H1 (cell line): ENCODE results near the gene NKAPD1.

ENCODE experiments used
- EP300 ChIP-seq, 2 experiments: IDR thresholded peaks; 1 replicate in 1 of 2; 2 replicates in 1 of 2; pipeline ENCODE4 v1.6.1; 2011 to 2012; ENCODE audit warnings: low read depth in 2 of 2, low read length in 2 of 2, mild to moderate bottlenecking in 2 of 2, borderline replicate concordance in 1 of 2, inconsistent platforms in 1 of 2, moderate library complexity in 1 of 2
- EZH2 ChIP-seq: fragments of 200-600 bp; sonication (generic); IDR thresholded peaks from 2 replicates; pipeline ENCODE4 v1.7.1; 2012; ENCODE audit warnings: low read depth, mild to moderate bottlenecking, moderate library complexity, low read length, inconsistent platforms; ENCODE audit not compliant: severe bottlenecking
- JUND ChIP-seq: IDR thresholded peaks from 2 replicates; pipeline ENCODE4 v1.6.1; 2011; ENCODE audit warnings: mild to moderate bottlenecking, improper control_type of control experiment, low read length
- MAX ChIP-seq: IDR thresholded peaks from 2 replicates; pipeline ENCODE4 v1.6.1; 2012; ENCODE audit warnings: inconsistent platforms
- POLR2A ChIP-seq, 2 experiments: IDR thresholded peaks; 1 replicate in 1 of 2; 2 replicates in 1 of 2; pipeline ENCODE4 v1.6.1; 2011; ENCODE audit warnings: low read depth in 2 of 2, low read length in 2 of 2, mild to moderate bottlenecking in 2 of 2; ENCODE audit errors: control extremely low read depth in 1 of 2
- SIN3A ChIP-seq, 2 experiments: IDR thresholded peaks in 1 of 2; conservative IDR thresholded peaks in 1 of 2; 2 replicates each; pipeline ENCODE4 v1.6.1; 2011 to 2012; ENCODE audit warnings: low read length in 2 of 2, improper control_type of control experiment in 1 of 2, low read depth in 1 of 2, mild to moderate bottlenecking in 1 of 2
- SP2 ChIP-seq: IDR thresholded peaks from 2 replicates; pipeline ENCODE4 v1.6.1; 2012; ENCODE audit warnings: mild to moderate bottlenecking, low read length, inconsistent platforms
- TEAD4 ChIP-seq: IDR thresholded peaks from 2 replicates; pipeline ENCODE4 v1.6.1; 2012; ENCODE audit warnings: low read depth, low read length, inconsistent platforms, mixed read lengths
- TF ChIP-seq, protein P1 (sequence below), 3 experiments: IDR thresholded peaks; 1 replicate in 2 of 3; 2 replicates in 1 of 3; pipeline versions ENCODE4 v1.5.1 to v1.6.1; 2011; ENCODE audit warnings: low read length in 3 of 3, mild to moderate bottlenecking in 3 of 3, inconsistent platforms in 2 of 3, low read depth in 1 of 3, moderate library complexity in 1 of 3; ENCODE audit not compliant: insufficient read depth in 1 of 3; ENCODE audit errors: control extremely low read depth in 1 of 3

- no peak for TF ChIP-seq JUND
- TF ChIP-seq, protein P1, sequence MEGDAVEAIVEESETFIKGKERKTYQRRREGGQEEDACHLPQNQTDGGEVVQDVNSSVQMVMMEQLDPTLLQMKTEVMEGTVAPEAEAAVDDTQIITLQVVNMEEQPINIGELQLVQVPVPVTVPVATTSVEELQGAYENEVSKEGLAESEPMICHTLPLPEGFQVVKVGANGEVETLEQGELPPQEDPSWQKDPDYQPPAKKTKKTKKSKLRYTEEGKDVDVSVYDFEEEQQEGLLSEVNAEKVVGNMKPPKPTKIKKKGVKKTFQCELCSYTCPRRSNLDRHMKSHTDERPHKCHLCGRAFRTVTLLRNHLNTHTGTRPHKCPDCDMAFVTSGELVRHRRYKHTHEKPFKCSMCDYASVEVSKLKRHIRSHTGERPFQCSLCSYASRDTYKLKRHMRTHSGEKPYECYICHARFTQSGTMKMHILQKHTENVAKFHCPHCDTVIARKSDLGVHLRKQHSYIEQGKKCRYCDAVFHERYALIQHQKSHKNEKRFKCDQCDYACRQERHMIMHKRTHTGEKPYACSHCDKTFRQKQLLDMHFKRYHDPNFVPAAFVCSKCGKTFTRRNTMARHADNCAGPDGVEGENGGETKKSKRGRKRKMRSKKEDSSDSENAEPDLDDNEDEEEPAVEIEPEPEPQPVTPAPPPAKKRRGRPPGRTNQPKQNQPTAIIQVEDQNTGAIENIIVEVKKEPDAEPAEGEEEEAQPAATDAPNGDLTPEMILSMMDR (IDR thresholded peaks at IDR 0.05; ENCODE audit: control extremely low read depth in 1 of 3, insufficient read depth in 1 of 3, low read depth in 1 of 3, low read length in 3 of 3): no peak
- no peak for TF ChIP-seq SP2
- TF ChIP-seq EZH2: no peak
- no peak for TF ChIP-seq TEAD4
- TF ChIP-seq POLR2A (IDR thresholded peaks at IDR 0.05; ENCODE audit: control extremely low read depth in 1 of 2, low read depth in 2 of 2, low read length in 2 of 2): no peak
- TF ChIP-seq EP300 (IDR thresholded peaks at IDR 0.05; ENCODE audit: borderline replicate concordance in 1 of 2, low read depth in 2 of 2, low read length in 2 of 2): no peak
- TF ChIP-seq MAX: no peak
- TF ChIP-seq SIN3A (conservative IDR thresholded peaks at IDR 0.05 in 1 of 2, IDR thresholded peaks at IDR 0.05 in 1 of 2; ENCODE audit: low read depth in 1 of 2, low read length in 2 of 2): no peak
Measured at GRCh38 chr11:112042961-112043304, 31.2 kb upstream of the NKAPD1 start.
